Measurements from ENCODE around the gene PRPSAP2.

DNA sequence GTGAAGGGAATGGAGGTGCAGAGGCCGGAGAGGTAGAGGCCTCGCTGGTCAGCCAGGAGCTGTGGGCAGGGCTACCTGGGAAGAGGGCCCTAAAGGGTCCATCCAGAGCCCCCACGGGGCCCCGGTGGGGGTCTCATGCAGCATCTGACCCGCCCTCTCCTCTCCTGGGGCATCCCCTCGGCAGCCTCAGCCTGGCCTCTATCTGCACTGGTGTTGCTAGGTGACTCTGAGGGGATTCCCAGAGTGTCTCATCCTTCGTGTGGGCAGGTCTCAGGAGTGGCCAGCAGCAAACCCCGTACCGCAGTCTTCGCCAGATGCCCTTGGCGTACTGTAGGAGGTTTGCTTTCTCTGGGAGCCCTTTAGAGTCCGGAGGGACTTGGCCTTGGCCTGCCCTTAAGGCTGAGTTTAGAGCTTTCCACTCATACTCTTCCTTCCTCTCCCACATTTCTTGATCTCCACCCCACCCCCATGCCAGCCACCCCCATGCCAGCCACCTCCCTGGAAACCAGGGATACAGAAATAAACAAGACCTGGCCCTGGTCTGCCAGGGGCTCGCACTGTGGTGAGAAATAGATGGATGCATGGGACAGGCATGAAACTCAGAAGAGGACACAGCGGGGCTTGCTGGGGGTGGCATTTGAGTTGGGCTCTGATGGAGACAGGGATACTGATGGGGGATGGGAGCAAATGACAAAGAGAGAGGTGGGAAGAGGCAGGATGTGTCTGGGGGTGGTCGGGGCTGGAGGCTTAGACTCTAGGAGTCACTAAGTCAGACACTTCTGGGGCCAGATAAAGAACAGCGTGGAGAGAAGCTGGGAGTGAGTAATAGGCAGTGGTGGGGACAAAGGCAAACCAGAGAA lies 103.9 kb downstream of the PRPSAP2 start:
- no peak for TF ChIP-seq POLR2A (IDR thresholded peaks at IDR 0.05)
- TF ChIP-seq, protein P1, sequence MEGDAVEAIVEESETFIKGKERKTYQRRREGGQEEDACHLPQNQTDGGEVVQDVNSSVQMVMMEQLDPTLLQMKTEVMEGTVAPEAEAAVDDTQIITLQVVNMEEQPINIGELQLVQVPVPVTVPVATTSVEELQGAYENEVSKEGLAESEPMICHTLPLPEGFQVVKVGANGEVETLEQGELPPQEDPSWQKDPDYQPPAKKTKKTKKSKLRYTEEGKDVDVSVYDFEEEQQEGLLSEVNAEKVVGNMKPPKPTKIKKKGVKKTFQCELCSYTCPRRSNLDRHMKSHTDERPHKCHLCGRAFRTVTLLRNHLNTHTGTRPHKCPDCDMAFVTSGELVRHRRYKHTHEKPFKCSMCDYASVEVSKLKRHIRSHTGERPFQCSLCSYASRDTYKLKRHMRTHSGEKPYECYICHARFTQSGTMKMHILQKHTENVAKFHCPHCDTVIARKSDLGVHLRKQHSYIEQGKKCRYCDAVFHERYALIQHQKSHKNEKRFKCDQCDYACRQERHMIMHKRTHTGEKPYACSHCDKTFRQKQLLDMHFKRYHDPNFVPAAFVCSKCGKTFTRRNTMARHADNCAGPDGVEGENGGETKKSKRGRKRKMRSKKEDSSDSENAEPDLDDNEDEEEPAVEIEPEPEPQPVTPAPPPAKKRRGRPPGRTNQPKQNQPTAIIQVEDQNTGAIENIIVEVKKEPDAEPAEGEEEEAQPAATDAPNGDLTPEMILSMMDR (IDR thresholded peaks at IDR 0.05) = no peak
- no peak for TF ChIP-seq EP300 (IDR thresholded peaks at IDR 0.05)

Measured in upper lobe of left lung (tissue), 4 donors.